ENCODE data around the gene HHIP.

The HHIP gene

DNA sequence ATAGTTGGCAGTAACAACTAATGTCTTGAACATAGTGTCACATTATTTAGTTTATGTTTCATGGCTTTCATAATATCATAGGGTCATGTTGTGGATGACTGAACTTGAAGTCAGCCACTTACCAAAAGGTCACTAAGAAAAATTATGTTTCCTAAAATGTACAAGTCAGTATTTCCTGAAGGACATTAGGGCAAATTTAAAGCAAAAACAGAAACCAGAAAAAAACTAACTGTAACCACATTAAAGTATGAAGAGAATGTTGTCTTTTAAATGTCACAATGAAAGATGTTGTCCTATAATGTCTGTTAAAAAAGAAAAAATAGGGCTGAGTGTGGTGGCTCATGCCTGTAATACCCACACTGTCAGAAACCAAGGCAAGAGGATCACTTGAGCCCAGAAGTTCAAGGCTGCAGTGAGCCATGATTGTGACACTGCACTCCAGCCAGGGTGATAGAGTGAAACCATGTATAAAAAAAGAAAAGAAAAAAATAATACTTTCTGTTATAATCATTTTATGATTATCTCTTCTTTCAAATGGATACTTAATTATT is 55.8 kb downstream of the HHIP start:
- no peak overlapping the region for H3K27ac ChIP-seq
- DNase-seq (ENCODE audit: low read depth, low spot score), result no peak

DNA sequence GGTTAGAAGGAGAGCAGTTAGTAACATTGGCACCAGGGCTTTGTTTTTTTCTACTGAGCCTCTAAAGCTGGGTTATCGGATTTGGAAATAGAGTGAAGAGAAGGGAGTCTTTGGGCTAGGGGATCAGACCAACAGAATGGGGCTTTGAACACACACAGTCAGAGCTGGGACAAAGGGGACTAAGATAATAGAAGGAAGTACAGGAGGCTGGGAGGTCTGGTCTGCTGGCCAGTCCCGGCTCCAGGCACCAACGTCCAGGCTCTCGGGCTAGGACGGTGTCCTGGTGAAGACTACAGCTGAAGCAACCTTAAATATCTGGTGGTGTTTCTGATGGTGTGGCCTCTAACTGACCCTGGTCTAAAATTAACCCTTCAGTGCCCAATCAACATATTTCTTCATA is 57.5 kb downstream of the HHIP start:
- DNase-seq (ENCODE audit: low read depth, low spot score), result no peak
- no peak overlapping the region for H3K27ac ChIP-seq

DNA sequence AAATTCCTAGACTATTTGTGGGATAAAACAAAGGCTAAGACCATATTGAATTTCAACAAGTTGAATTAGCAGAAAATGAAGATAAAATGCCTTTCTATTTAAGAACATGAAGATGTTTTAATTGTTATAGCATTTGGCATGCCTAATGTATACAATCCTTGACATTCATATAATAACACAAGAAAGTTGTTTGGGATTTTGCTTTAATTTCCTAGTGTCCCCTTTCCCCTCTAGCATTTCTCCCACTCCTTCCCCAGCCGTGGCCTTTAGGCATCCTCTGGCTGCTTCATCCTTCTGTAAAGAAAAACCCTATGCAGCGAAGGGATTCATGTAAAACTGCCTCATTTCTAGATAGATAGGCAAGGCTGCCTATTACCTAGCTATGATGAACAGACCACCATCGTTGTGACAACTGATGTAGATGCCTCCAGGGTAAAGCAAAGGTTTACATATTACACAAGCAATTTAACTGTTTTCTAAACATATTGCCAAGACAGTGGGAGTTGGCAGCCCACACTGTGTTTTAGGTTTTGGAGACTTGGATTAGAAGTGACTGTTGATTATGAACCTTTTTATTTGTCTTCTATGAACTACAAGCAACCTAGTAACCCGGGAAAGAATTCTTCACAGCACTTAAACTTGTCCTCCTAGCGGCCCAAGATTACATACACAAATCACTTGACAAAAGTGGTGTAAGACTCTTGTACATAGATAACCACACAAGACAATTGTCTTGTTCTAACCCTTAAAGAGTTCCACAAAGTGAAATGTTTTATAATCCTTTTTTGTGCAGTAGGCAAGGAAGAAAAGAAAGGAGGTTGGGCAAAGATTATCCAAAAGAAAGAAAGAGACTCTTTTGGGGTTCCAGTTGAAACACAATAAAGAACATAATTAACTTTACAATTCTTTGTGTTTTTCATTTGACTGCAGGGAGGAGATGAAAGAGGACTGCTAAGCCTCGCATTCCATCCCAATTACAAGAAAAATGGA is 59.9 kb downstream of the HHIP start:
- no peak overlapping the region for H3K27ac ChIP-seq
- DNase-seq (ENCODE audit: low read depth, low spot score), result no peak

DNA sequence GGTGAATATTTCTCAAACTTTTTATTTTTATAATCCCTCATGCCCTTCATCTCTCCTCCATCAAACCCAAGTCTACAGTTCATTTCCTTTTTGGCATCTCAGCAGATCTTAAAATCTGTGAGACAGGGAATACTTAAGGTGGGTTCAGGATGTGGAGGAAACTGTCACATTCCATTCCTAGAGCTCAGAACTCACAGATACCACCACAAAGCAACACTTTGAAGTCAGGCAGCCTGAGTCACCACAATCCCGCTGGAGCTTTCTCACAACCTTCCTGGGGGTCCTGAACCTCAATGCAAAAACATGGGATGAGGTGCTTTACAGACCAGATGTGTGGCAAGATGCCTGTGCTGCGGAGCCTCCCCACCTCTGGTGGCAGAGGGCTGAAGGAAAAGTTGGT is 63.2 kb downstream of the HHIP start:
- DNase-seq (ENCODE audit: low read depth, low spot score), result no peak
- H3K27ac ChIP-seq, result no peak overlapping the region

DNA sequence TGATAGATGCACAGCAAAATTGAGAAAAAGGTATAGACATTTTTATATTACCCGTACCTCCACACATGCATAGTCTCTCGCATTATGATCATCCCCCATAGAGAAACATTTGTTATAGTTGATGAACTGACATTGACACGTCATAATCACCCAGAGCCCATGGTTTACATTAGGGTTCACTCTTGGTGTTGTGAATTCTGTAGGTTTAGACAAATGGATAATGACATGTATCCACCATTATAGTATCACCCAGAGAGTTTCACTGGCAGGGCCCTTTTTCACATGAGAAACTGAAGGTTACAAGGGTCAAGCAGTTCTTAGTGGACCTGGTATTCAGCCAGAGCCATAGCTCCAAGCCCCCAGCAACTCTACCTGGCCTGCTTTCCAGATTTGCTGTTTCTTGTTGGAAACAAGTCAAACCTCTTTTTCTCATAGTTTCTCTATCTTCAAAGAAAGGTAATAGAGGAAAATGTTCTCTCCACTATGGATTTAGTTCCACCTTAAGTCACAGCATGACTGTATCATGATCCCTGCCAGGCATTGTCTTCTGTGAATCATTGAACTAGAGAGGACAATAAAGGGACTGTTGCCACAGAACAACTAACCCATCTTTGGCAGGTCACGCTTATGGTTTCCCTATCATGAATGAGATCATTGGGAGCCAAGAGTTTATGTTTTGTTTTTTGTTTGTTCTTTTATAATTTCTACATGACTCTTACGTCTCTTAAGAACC is 64.0 kb downstream of the HHIP start:
- H3K27ac ChIP-seq, result no peak overlapping the region
- DNase-seq (ENCODE audit: low read depth, low spot score), result peak; percentile 70

DNA sequence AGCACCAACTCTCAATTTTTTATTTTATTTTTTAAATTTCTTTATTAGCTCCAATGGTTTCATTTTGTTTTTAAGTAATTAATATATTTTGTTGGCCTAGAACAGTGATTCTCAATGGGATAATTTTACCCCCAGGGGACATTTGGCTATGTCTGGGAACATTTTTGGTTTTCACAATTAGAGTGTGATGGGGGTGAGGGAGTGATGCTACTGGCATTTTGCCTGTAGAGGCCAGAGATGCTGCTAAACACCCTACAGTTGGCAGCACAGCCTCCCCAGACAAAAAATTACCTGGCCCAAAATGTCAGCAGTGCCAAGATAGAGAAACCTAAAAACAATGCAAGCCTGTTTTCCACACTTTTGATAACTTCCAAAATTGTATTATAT is 64.6 kb downstream of the HHIP start:
- DNase-seq (ENCODE audit: low read depth, low spot score), result no peak
- no peak overlapping the region for H3K27ac ChIP-seq

DNA sequence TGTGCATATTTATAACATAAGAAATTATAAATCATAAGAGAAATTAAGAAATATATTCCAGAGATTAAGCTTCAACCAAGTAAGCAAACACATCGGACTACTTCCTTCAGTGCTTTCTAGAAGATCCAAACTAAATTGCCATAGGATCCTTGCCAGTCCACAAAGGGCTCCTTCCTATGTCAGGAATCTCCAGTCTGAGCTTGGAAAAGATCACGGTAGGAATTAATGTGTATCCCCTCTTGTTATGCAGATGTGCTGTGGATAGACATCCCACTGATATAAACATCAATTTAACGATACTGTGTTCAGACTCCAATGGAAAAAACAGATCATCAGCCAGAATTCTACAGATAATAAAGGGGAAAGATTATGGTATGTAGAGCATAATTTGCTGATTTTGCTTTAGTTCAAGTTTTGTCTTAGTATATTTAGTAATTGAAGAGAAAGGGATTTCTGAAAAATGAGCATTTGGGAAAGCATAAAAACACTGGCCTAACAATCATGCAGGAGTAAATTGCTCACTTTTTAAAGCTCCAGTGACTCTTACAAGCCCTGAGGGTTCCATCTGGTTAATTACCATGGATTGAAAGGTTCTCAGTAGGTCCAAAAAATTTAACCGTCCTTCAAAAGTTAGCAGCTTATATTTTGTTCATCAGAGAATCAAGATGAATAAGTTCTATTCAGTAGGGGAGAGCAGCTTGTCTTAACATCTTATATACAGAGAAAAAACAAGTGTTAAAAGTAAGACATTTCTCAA is 65.9 kb downstream of the HHIP start:
- H3K27ac ChIP-seq, result no peak overlapping the region
- DNase-seq (ENCODE audit: low read depth, low spot score), result no peak

DNA sequence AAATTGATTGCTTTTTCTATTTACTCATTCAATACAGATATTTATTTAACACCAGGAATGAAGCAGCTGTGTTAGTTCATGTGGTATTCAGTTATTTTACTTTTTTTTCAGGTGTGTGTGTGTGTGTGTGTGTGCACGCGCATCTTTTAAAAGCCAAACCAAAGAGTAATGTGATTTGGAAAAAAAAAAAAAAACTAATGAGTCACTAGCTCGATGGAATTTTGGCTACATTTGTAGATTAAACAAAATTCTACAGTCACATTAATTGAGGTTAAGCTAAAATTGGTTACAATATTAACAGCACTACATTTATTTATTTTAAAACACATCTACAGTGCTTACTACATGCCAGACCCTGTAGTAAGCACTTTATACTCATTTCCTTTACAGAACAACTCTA is 66.8 kb downstream of the HHIP start:
- no peak for DNase-seq (ENCODE audit: low read depth, low spot score)
- H3K27ac ChIP-seq, result no peak overlapping the region

DNA sequence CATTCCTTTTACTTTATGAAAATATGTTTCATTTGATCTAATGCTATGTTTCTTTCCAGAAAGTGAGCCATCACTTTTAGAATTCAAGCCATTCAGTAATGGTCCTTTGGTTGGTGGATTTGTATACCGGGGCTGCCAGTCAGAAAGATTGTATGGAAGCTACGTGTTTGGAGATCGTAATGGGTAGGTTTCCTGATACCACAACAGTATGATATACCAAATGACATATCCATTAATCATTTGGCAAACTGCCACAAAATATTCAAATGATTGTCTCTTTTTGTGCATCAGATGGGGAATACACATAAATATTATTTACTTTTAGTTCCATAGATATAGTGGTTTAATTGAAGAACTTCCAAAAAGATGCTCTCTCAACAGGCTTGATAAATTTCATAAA is 68.2 kb downstream of the HHIP start:
- no peak for DNase-seq (ENCODE audit: low read depth, low spot score)
- H3K27ac ChIP-seq, result no peak overlapping the region

DNA sequence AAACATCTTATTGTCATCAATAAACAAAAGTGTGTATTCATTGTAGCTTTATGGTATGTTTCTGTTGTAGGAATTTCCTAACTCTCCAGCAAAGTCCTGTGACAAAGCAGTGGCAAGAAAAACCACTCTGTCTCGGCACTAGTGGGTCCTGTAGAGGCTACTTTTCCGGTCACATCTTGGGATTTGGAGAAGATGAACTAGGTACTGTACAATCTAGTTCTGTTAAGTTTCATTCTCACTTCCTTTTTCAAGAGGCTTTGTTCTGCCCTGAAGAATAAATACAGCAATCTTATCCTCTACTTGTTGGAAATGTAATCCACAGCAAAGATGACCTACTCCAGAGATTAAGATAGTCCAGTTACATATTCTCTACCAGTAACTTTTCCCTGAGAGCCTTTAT is 69.3 kb downstream of the HHIP start:
- no peak for DNase-seq (ENCODE audit: low read depth, low spot score)
- no peak overlapping the region for H3K27ac ChIP-seq

DNA sequence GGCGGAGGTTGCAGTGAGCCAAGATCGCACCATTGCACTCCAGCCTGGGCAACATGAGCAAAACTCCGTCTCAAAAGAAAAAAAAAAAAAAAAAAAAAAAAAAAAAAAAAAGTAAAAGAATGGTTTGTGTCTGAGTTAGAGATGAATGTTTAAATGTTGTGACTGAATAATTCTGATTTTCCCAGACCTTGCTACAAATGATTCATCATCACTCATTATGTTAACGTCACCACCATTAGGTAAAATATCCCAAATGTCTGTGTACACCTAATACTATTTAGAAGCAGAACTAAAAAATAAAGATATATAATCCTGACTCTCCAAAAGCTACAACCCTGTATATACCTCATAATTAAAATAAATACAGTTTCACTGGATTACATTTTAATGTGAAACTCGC is 70.8 kb downstream of the HHIP start:
- H3K27ac ChIP-seq, result no peak overlapping the region
- no peak for DNase-seq (ENCODE audit: low read depth, low spot score)

DNA sequence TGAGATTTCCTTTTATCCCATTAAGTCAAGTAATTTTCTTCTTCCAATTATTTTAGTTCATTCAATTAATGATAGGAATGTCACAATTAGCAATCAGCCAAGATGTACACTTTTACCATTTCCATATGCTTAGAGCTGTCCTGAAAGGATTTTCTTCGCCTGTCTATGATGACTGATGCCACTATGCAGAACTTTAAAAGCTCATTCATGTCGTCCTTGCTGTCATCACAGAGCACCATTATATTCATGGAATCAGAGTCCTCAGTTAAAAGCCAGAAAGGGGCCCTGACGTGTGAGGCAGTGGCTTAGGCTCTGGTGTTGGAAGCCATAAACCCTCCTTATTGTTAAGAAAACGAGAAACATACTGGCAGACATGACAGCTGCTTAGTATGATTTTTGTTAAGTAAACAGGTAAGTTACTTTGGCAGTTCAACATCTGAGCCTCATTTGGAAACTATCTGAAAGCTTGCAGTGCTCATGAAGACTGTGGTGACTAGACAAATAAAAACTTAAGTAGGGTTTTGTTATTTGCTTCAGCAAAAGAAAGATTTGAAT is 73.1 kb downstream of the HHIP start:
- no peak for DNase-seq (ENCODE audit: low read depth, low spot score)
- H3K27ac ChIP-seq, result no peak overlapping the region

DNA sequence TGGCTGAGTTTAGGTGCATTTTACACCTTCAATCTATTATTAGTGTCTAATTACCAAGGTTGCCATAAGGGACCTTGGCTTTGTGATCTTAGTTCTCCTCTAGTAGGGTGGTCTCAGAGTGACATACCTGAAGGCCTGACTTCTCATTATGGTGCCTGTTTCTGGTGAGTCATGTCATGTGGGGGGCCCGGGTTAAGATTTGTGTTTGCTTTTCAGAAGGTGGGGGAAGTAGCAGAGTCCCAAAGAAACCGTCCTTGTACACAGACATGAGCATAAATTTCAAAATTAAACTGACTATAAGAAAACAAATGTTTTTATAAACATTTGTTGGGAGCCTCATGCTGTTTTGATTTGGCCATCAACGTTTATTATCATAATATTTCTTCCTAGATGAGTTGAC is 74.5 kb downstream of the HHIP start:
- no peak for DNase-seq (ENCODE audit: low read depth, low spot score)
- no peak overlapping the region for H3K27ac ChIP-seq

DNA sequence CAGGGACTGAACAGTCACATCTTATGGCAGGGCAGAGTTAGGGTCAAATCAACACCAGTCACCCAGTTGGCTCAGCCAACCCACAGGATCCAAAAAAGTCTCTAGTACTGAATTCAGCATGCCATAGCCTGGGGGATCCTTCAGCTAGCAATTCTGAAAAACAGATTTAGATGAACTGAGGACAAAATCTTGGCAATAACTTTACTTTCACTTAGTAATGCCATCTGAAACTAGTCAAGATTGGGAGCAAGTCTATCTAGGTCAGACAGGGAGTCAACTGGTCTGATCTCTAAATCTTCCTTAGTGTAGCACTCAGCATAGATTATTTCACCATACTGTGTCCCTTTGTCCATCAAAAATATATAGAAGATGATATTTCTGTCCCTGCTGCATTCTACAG is 76.0 kb downstream of the HHIP start:
- no peak for DNase-seq (ENCODE audit: low read depth, low spot score)
- H3K27ac ChIP-seq, result no peak overlapping the region

DNA sequence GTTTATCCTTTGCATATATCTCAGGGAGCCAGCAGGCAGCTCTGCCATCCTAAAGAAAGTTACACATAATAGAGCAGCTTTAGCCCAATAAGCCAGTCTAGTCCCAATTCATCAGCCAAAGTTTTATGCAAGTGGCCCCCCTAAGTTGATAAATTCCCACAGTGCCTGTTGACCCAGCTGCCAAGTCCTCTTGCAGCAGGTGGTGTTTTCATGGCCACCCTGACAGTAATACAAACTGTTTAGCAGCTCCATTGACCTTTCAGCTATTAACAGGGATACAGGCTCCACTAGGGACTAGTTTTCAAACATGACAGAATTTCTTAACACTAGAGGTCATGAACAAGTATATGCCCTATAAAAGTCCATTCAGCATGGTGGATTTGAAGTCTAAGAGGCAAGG is 77.5 kb downstream of the HHIP start:
- DNase-seq (ENCODE audit: low read depth, low spot score), result no peak
- no peak overlapping the region for H3K27ac ChIP-seq

DNA sequence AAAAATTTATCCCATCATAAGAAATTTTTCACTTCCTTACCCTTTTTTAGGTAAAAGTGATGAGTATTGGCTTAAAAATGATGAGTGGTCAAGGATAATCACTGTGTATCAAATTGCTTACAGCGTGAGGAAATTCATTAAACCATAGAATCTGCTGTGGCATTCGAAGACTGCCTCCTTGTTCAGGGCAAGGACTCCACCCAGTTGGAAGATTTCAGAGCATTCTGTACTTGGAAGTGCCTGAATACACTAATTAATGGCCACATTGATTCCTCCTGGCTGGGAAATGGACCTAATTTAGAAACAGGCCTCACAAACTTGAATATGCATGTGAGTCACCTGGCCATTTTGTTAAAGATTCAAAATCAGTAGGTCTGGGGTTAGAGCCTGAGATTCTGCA is 83.2 kb downstream of the HHIP start:
- no peak overlapping the region for H3K27ac ChIP-seq
- no peak for DNase-seq (ENCODE audit: low read depth, low spot score)

DNA sequence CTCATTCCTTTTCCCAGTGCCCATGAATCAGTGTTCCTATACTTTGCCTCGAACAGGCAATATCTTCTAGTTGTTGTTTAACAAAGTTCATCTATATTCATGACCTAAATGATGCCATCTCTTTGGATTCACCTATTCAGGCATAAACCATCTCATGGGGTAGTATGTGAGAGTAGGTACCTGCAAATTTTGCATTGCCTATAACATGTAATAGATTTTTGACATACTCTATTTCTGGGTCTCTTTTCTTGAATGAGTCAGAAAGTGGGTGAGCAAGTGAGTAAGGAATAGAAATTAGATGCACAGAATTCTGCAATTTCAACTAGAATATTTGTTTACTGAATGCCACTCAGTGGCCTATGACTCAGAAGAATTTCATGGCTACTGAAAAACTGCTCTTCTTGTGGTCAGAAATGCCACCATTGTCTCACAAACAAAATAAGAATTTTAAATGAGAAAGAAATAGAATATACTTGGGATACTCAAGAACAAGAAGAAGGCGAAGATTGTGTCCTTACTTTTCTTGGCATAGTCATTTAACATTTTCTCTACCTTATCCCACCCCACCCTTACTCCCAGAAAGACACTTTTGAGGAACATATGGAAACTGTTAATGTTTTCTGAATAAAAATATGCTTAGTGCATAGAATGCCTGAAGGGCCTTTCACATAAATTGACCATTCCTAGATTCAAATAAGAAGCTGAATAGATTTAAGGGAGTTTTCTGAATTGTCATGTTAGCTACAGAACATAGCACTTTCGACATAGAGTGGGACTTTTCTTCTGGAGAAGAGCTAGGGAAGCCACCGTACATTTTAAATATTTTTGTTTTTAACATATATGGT is 86.8 kb downstream of the HHIP start:
- no peak for DNase-seq (ENCODE audit: low read depth, low spot score)
- H3K27ac ChIP-seq, result no peak overlapping the region

DNA sequence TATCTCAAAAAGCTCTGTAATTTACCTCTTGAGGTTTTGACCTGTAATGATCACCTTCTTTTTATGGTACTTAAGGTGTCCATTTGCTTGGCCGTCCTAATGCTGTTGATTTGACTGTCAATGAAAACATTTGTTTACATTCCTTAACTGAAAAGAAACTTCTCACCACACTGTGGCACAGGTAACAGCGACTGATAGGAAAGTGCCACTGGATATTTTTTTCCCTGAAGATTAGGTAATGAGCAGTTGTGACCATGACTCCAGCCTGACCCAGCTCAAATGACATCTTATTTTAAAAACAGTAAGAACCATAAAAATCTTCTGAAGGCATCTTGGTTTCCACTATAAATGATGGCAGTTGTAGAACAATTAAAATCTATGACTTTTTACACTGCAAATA is 87.6 kb downstream of the HHIP start:
- H3K27ac ChIP-seq, result no peak overlapping the region
- DNase-seq (ENCODE audit: low read depth, low spot score), result no peak

DNA sequence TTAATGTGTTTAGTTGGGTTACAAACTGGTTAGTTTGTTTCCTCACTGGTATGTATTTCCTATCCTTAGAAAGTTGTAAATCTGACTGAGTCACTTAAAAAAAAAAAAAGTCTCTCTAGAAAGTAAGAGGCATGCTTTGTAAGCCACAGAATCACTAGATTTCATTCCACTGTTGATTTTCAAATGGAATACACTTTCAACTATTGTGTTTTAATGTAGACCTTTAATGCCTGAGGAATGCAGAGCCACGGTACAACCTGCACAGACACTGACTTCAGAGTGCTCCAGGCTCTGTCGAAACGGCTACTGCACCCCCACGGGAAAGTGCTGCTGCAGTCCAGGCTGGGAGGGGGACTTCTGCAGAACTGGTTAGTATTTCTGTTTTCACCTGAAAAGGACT is 88.6 kb downstream of the HHIP start:
- H3K27ac ChIP-seq, result no peak overlapping the region
- peak; percentile 63 for DNase-seq (ENCODE audit: low read depth, low spot score)

All from epithelial cell of prostate (primary cell).